Measurements from ENCODE around the gene DAW1.

- TF ChIP-seq CTCF (conservative IDR thresholded peaks at IDR 0.05 in 1 of 2, IDR thresholded peaks at IDR 0.05 in 1 of 2; ENCODE audit: extremely low read depth in 1 of 2, insufficient read depth in 1 of 2, low read depth in 1 of 2, low read length in 2 of 2) (no peak), EZH2 (IDR thresholded peaks at IDR 0.05; ENCODE audit: borderline replicate concordance, low read length) (no peak)
Measured at GRCh38 chr2:227906991-227907390, 35.6 kb downstream of the DAW1 start.
